ENCODE data around the gene KCND3.

The KCND3 gene

GRCh38 chr1:111735858-111736544 lies 253.5 kb downstream of the KCND3 start:
- peaks cover 13% of the 10 kb centered on the region for H3K27me3 ChIP-seq (ENCODE audit: control insufficient read depth, low read length)
- no peak overlapping the region for H3K4me3 ChIP-seq (ENCODE audit: low read length)
- peaks cover 3% of the 10 kb centered on the region; the same call in 1 of the 2 replicates for H3F3A ChIP-seq (ENCODE audit: control insufficient read depth, insufficient read depth)
- H3K4me1 ChIP-seq (ENCODE audit: control insufficient read depth, low read length), result peaks cover 37% of the 10 kb centered on the region
- H3K36me3 ChIP-seq (ENCODE audit: control insufficient read depth, low read length), result no peaks in the 10 kb centered on the region
- H3K27ac ChIP-seq (ENCODE audit: low read depth, low read length), result no peak overlapping the region
- H3K79me2 ChIP-seq (ENCODE audit: control insufficient read depth, low read length), result no peaks in the 10 kb centered on the region
- no peak overlapping the region for H3K4me2 ChIP-seq (ENCODE audit: low read length)
- no peaks in the 10 kb centered on the region for H4K20me1 ChIP-seq (ENCODE audit: control insufficient read depth, insufficient read depth, low read depth, low read length)
- no peaks in the 10 kb centered on the region for H3K9me3 ChIP-seq (ENCODE audit: control insufficient read depth, insufficient read depth, low read length)
- TF ChIP-seq CTCF (IDR thresholded peaks at IDR 0.05; ENCODE audit: low read depth, low read length, poor library complexity, severe bottlenecking) (no peak), EZH2phosphoT487 (IDR thresholded peaks at IDR 0.05; ENCODE audit: borderline replicate concordance, low read length) (no peak)
- H3K9me2 ChIP-seq (replicated peaks; ENCODE audit: control insufficient read depth, low read length), result no peaks in the 10 kb centered on the region

GRCh38 chr1:111735321-111735720 lies 254.1 kb downstream of the KCND3 start:
- Histone ChIP-seq H3K27ac (ENCODE audit: low read depth, low read length) (no peak overlapping the region), H3K27me3 (ENCODE audit: control insufficient read depth, low read length) (peaks cover 9% of the 10 kb centered on the region), H4K20me1 (ENCODE audit: control insufficient read depth, insufficient read depth, low read depth, low read length) (no peaks in the 10 kb centered on the region), H3K4me3 (ENCODE audit: low read length) (no peak overlapping the region), H3K36me3 (ENCODE audit: control insufficient read depth, low read length) (no peaks in the 10 kb centered on the region), H3K4me1 (ENCODE audit: control insufficient read depth, low read length) (peaks cover 34% of the 10 kb centered on the region), H3K4me2 (ENCODE audit: low read length) (no peak overlapping the region), H3K9me3 (ENCODE audit: control insufficient read depth, insufficient read depth, low read length) (no peaks in the 10 kb centered on the region), H3K9me2 (replicated peaks; ENCODE audit: control insufficient read depth, low read length) (no peaks in the 10 kb centered on the region), H3F3A (ENCODE audit: control insufficient read depth, insufficient read depth) (peaks cover 3% of the 10 kb centered on the region; the same call in 1 of the 2 replicates), H3K79me2 (ENCODE audit: control insufficient read depth, low read length) (no peaks in the 10 kb centered on the region)
- TF ChIP-seq CTCF (IDR thresholded peaks at IDR 0.05; ENCODE audit: low read depth, low read length, poor library complexity, severe bottlenecking), result no peak
- no peak for TF ChIP-seq EZH2phosphoT487 (IDR thresholded peaks at IDR 0.05; ENCODE audit: borderline replicate concordance, low read length)

GRCh38 chr1:111734856-111735255 lies 254.6 kb downstream of the KCND3 start:
- Histone ChIP-seq H3K4me1 (ENCODE audit: control insufficient read depth, low read length) (peaks cover 30% of the 10 kb centered on the region), H3K4me2 (ENCODE audit: low read length) (no peak overlapping the region), H4K20me1 (ENCODE audit: control insufficient read depth, insufficient read depth, low read depth, low read length) (no peaks in the 10 kb centered on the region), H3K27me3 (ENCODE audit: control insufficient read depth, low read length) (peaks cover 5% of the 10 kb centered on the region), H3K9me2 (replicated peaks; ENCODE audit: control insufficient read depth, low read length) (no peaks in the 10 kb centered on the region), H3K9me3 (ENCODE audit: control insufficient read depth, insufficient read depth, low read length) (no peaks in the 10 kb centered on the region), H3K4me3 (ENCODE audit: low read length) (no peak overlapping the region), H3F3A (ENCODE audit: control insufficient read depth, insufficient read depth) (peaks cover 3% of the 10 kb centered on the region; the same call in 1 of the 2 replicates), H3K27ac (ENCODE audit: low read depth, low read length) (no peak overlapping the region), H3K36me3 (ENCODE audit: control insufficient read depth, low read length) (no peaks in the 10 kb centered on the region), H3K79me2 (ENCODE audit: control insufficient read depth, low read length) (no peaks in the 10 kb centered on the region)
- TF ChIP-seq CTCF (IDR thresholded peaks at IDR 0.05; ENCODE audit: low read depth, low read length, poor library complexity, severe bottlenecking) (no peak), EZH2phosphoT487 (IDR thresholded peaks at IDR 0.05; ENCODE audit: borderline replicate concordance, low read length) (no peak)
